Activated CD4-positive, CD25-positive, alpha-beta regulatory T cell treated with anti-CD3 and anti-CD28 coated beads, Interleukin-2, amount 50 U/mL, for 16 hours (primary cell): Measurements from ENCODE around the gene MRTO4.
A peak's percentile ranks its signal among the peaks of the same experiment; 100 is the strongest.
"Not testable (repeated sequence)": the region's sequence is repeated elsewhere in the genome, so short reads cannot be mapped to it uniquely, and the experiment has no call there.

ENCODE experiments used
- DNase-seq: peaks from one replicate; pipeline ENCODE4 v3.0.0-alpha.2; 2020; ENCODE audit warnings: low read depth, low spot score

The MRTO4 gene

DNA sequence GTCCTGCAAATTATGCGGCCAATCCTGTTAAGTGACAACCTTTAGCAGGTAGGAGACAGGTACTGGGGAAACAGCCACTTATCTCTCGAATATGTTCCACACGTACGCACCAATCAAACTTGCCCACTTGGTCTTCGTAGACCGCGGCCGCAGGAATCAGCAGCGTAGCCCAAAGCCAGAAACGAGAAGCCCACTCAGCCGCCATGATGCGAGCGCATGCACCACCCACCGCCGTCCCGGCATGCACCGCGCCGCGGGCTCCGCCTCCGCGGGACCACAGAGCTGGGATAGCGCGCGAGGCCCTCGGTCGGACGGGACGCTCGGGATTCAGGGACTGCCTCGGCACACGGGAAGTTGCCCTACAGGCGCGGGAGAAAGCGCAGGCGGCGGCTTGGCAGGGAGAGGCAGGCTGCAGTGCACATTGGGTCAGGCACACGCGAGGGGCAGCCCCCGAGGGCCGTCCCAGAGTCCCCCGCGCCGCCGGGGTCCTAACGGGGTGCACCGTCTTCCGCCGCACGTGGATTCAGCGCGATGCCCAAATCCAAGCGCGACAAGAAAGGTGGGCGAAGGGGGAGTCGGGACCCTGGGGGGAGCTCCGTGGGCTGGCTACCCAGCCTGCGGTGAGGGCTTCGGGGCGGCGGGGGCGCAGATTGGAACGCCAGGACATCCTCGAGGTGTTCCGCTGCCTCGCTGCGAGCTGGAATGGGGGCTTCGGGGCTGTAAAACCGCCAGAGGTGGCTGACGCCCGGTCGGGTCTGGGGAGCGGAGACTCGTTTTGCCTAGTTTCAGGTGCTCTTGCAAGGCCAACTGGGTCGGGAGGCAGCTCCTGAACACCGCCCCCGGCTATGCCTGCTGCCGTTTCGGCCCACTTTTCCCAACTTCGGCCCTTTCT, at the start of gene MRTO4, which contains the start of gene EMC1:
MRTO4 (plus strand) TSS at position 501 of the 892 bp plus-strand sequence; CDS start at position 532, 31 bp downstream.
EMC1 (minus strand) TSS at position 220 of the 892 bp plus-strand sequence; CDS start at position 205, 15 bp downstream.
- DNase-seq: peak; percentile 83

DNA sequence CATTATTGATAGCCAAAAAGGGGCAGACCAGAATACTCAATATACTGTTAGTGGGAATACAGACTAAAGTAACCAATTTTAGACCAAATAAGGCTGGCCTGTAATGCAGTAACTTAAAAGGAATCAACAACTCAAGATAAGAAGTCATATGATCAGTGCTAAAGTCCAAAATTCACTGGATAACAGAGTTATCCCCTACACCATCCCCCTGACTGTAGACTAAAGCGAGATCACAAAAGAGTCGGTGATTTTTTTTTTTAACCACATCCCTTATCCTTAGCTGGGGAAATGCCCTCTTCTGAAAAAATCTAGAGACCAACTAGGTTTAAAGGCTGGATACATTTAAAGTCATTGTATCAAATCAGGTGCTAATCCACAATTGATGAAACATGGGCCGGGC, 49.2 kb upstream of the MRTO4 start:
- DNase-seq: no peak

DNA sequence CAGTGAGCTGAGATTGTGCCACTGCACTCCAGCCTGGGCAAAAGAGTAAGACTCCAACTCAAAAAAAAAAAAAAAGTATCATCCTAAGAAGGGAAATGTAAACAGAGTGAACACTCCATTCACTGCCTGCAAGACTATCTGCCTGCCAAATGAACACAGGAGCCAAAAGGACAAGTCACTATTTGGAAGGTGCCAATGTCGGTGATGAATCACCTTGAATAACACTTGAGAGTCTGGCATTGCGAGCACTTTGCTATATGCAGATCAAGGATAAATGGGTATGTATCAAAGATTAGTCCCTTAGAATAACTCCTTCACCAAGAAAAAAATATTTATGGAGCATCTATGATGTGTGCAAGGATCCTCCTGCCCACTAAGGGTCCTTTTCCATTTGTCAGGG, 48.2 kb upstream of the MRTO4 start:
- DNase-seq: no peak

DNA sequence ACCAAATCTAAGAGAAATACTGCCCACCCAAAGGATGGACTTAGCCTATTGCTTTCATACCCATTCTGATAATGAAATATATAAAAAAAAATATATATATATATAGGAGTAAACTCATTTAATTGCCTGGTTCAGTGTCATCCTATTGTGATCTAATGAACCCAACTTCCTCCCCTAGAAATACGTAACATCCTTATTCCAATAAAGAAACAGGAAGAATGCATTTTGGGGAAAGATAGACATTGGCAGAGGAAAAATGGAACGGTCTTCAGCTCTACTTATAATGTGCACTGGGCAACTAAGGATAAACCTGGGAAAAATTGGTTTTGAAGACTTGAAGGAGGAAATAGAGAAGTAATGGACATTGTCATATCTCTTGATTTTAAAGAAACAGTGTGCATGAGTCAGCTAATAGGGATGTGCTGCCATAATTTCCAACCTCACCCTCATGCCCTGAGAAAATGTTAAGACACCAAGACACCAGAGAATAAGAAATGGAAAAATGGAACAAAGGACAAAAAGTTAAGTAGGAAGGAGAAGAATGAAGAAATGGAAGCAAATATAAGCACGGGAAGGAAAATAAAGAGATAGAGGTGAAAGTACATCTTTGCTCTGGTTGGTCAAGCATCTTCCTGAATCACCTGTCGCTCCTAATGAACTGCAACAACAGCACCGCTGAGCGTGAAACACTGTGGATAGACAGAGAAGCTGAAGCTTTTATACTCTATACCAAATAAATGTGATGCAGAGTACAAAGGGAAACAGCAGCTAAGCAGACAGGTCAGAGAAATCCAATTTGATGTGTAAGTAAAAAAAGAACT, 46.9 kb upstream of the MRTO4 start:
- DNase-seq: no peak

DNA sequence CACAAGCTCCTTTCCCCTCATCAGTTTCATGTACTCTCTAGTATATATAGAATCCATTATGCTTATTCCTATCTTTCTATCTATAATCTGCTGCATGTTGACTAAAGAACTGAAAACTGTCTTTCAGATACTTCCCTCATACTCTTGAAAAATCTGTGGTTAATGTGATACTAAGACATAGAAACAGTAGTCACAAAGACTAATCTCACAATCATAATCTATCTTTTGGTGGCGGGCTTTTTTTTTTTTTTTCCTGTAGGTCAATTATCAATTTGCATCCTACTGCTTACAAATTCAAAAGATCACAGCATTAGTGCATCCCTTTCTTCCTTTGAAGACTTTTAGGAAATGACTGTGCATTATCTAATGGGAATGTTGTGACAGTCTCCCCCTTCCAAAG, 46.2 kb upstream of the MRTO4 start:
- no peak for DNase-seq

DNA sequence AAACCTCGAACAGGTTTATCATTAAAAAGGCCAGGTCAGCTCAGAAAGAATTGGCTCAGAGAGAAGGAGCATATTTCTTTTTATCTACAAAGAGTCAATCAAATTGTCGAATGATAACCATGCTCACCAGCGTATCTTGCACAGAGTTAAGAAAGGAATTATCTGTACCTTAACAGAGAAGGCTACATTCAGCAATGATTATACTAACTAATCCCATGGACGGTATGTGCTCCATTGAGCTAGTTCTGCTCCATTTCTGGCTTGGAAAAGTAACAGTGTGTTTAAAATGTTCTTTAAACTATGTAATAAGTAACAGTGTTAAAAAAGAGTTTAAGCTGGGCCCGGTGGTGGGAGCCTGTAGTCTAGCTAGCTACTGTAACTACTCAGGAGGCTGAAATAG, 45.8 kb upstream of the MRTO4 start:
- DNase-seq: no peak

DNA sequence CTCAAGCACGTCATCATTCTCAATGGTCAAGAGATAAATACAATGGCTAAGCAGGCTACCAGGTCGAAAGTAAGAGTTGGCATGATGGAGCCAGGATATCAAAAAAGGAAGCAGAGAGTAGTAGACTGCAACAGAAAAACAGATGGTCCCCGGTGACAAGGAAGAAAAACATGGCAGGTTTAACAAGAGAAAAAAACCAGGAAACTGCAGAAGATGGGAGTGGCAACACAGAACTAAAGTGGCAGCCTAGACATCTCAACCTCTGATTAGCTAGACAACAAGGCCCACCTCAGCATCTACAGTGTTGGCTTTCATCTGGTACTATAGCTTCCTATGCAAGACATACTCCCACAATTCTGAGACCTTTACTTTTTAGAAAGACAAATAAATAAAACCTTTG, 44.7 kb upstream of the MRTO4 start:
- no peak for DNase-seq

DNA sequence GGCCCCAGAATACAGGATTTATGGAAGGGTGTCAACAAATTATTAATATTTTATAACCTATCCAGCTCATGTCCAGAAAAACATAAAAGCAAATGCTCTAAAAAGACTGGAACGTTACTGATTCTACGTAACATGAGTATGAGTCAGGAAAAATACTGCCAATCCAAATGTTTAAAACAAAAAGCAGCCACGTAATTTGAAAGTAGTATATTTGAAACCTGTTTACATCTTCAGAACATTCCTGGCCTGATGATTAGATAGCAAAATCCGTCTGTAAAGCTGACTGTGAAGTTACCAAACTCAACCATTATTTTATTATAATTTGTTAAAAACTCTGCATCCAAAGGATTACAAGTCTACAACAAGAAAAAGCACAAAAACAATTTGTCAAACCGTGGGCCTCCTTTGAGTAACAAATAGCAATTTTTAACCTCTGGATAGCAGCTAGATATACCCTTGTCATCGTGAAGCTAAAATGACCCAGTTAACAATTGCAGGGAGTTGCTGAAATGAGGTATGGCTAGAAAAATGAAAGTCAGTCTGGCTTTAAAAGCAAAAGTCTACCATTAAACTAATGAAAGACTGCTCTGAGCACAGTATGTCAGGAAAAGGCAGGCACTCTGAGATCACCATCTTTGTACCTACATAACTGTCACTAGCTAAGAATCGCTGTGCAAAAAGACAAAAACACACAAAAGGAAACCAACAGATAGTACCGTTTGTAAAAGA, 42.7 kb upstream of the MRTO4 start:
- no peak for DNase-seq

DNA sequence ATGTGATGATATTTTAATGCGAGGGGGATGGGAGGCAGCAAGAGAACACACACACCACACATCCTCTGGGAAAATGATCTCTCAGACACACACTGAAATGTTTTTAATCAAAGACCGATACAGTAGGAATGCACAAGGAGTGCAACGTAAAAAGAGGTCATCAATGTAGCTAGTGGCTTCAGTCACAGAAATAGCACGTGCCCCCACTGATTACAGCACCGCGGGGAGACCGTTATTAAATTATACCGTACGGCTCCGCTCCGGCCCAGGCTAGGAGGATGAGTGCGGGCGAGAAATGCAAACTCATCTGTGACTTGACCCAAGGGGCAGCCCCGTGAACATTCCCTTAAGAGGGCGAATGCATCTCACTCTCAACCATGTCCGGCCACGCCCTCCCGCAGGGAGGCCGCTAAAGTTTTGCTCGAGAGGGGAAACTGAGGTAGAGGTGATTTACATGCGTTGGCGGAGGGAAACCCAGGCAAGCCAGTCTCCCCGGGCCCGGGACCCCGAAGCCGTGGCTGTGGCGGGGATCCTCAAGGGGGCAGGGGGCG, 42.1 kb upstream of the MRTO4 start:
- DNase-seq: peak; percentile 20

DNA sequence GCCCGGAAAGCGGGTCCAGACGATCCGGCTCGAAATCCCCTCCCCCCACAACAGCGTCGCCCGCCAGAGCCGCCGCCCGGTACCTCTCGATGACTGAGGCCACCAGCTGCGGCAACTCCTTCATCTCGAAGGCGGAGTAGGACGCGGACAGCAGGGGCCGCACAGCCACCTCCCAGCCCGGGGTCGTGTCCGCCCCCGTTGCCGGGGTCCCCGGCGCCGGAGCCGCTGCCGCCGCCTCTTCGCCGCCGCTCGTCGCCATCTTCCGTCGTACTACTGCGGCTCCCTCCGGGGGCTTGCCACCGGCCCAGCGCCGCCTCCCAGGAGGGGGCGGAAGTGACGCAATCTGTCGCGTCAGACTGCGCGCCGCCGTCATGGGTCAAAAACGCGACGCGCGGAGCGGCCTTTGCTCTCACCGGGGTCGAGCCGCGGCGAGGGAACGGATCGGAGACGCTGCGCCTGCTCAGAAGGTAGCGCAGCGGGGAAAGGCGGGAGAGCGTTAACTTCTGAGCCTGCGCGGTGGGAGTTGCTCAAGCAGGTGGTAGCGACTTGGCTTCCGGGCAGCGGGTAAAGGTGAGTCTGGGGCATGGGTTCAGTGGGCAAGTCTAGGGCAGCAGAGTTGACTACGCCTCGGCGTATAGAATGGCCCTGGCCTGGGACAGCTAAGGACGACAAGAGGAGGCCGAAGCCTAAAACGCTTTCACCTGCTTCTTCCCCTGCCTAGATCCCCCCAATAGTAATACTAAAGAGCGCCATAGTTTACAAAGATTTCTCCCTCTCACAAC, 41.4 kb upstream of the MRTO4 start, which contains the start of gene UBR4:
UBR4 (minus strand) TSS at position 277 of the 782 bp plus-strand sequence; CDS start at position 259, 18 bp downstream.
- DNase-seq: peak; percentile 95

DNA sequence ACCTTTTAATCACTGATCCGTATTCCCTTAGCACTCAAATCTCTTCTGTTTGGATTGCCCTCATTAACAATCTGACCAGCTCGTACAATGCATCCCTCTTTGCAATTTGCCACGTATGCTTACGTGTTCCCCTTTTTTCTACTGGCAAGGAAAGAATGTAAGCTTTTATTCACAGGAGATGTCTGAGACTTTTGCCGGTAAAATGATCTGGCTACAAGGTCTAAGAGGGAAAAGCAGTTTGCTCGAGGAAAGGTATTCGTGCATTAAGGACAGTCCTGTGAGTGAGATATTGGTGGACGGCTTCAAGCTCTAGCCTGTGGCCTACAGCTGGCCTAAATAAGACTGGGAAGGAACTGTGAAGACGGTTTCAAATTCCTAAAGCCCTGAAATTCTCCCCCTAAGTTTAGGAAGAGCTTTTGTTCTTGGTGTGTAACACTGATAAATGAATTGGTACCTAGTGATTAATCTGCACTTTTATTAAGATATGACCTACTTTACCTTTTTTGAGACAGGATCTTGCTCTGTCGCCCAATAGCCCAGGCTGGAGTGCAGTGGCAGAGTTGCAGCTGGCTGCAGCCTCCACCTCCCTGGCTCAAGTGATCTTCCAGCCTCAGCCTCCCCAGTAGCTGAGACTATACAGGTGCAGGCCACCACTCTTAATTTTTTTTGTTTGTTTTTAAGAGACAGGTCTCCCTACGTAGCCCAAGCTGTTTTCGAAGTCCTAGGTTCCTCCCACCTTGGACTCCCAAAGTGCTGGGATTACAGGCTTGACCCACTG, 40.6 kb upstream of the MRTO4 start:
- no peak for DNase-seq

DNA sequence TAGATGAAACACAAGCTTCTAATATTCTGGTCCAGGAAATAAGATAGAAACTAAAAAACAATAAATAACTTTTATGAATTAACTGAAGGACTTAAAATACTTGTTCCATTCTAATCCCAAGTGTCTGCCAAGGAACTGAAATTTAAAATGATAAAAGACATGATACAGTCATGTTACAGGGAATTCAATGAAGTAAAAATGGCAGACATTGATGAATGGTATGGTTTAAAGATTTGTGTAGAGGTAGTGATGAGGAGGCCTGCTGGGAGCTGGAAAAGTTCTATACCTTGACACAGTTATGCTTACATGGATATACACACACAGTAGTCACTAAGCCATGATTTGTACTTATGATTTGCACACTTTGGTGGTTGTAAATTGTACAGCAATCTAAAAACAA, 39.4 kb upstream of the MRTO4 start:
- DNase-seq: no peak

DNA sequence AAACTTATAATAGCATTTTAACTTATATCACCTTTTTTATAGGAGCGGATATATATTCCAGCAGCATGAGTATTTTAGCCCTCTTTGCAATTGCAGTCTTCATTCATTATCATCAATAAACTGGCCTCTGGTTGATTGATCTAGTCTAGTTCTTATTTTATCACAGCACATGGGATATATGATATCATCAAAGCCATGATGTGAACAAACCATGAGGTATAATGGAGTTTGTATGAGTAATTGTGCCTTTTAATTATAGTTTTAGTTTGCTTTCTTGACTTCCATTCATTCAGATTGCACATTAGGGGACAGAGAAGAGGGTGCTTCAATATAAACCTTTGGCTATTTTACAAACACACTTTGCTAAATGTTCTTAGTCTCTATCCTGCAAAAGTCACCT, 38.0 kb upstream of the MRTO4 start:
- no peak for DNase-seq

DNA sequence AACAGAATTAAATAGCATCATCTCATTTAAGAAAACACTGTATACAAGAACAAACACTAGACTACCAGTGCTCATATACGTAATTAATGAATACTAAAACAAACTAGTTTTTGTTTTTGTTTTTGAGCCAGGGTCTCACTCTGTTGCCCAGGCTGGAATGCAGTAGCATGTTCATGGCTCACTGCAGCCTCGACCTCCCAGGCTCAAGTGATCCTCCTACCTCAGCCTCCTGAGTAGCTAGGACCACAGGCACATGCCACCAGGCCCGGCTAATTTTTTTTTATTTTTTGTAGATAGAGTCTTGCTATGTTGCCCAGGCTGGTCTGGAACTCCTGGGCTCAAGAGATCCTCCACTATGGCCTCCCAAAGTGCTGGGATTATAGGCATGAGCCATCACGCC, 35.0 kb upstream of the MRTO4 start:
- not testable (repeated sequence) for DNase-seq

DNA sequence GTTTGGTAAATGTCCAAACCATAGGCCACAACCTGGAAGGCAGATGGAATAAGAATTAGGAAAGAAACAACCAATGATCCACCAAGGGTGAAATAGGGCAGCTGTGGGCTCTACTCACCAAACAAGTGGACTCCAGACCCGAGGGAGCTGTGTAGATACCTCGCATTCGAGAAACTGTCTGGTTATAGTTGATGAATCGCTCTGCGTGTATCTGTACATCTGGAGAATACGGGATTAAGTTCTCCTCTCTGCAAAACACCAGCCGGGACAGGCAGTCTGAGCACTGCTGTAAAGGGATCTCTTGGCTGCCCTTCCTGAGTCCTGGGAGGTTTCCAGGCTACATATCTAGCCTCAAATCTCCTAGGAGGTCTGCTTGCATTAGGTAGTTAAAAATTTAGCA, 32.2 kb upstream of the MRTO4 start:
- DNase-seq: no peak

DNA sequence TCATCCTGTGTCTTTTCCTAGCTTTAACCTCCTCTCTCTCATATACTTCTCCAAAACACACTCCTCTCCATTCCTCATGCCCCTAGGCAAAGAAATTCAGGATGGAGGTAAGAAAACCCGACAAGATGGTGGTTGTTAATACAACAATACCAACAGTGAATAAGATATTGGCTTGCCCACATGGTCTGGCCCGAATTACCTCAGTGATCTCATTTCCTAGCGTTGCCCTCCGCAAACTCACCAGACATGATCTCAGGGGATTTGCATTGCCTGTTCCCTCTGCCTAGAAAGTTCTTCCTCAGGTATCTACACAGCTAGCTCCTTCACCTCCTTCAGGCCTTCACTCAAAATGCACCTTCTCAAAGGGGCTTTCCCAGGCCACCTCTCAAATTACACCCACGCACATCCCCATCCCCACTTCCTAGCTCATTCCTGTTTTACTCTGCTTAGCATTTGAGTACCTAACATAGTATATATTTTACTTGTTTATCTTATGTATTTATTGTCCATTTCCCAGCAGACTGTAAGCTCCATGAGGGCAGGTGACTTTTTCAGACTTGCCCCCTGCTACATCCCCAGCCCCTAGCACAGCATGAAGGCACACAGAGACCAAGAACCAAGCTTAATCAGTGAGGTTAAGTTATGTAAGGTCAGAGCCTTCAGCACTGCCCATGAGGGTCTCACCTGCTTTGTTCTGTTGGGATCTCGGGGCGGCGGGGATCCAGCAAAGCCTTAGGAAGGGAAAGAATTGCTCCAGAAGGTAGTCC, 31.3 kb upstream of the MRTO4 start:
- DNase-seq: no peak

DNA sequence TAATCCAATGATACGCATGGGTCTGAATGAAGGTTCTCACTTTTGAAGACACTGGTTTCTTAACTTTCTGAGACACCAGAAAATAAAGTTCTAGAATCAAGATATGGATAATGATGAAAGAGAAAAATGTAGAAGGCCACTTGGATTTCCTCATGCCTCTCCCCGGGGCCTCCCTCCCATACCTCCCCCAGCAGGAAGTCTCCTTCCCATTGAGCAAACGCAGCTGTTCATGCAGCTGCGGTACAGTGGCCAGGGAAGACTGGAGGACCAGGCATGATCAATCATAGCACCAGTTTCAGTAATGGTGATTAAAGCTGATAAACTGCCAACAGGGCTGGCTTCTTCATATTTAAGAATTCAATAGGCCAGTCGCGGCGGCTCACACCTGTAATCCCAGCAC, 30.6 kb upstream of the MRTO4 start:
- DNase-seq: no peak

DNA sequence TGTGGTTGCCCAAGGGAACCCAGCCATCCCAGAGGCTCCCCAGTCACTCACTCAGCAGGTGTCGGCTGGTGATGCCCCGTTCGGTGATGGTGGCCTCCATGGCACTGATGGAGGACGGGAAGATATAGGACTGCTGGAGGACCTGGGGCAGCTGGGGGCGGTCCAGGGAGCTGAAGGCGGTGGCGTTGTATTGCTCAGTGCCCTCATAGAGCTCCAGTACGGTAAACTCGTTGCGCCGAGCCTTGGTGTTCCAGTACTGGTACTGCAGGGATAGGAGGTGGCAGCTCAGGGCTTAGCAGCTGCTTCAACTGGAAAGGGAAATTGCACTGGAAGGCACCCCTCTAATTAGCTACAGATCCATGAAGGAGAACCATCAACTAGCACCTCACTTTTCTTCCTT, 29.0 kb upstream of the MRTO4 start:
- no peak for DNase-seq
